Colonic mucosa (tissue), 4 donors: ENCODE data around the gene ATP10D. TPM values are rescaled to one million over a fixed set of nuclear protein-coding genes. Genes with fewer than 3 reads are reported as not detected.

Experiments
- DNase-seq: peaks from one replicate; pipeline ENCODE4 v3.0.0-alpha.2; 2020
- H3K27ac ChIP-seq: fragments of 200-600 bp; one replicate; pipeline ENCODE4 v1.8.0; 2021
- H3K27me3 ChIP-seq: fragments of 200-600 bp; one replicate; pipeline ENCODE4 v1.8.0; 2021
- H3K36me3 ChIP-seq: fragments of 200-600 bp; one replicate; pipeline ENCODE4 v1.8.0; 2021
- H3K4me1 ChIP-seq: fragments of 200-600 bp; one replicate; pipeline ENCODE4 v1.8.0; 2021; ENCODE audit warnings: mild to moderate bottlenecking
- H3K4me3 ChIP-seq: fragments of 200-600 bp; one replicate; pipeline ENCODE4 v1.8.0; 2021
- H3K9ac ChIP-seq, 2 donors: one replicate each; pipeline ENCODE4 v1.7.0; 2013; ENCODE audit warnings: control low read depth in 2 of 2, low read depth in 2 of 2, low read length in 2 of 2
- H3K9me3 ChIP-seq: fragments of 200-600 bp; one replicate; pipeline ENCODE4 v1.8.0; 2021
- intact Hi-C: fragments of 100-400 bp; cut with DNase I; formaldehyde crosslinking; loops from one replicate; pipeline ENCODE4 v1.14.1; 2022
- total RNA-seq, 2 donors: library from RNA; stranded (reverse); fragmentation: NEBNext Ultra II Directional in 1 of 2; extraction: Animal tissue kit (Norgen Biotek cat#: 25700) in 1 of 2; gene quantifications; one replicate each; pipeline ENCODE4 v1.2.1, GENCODE V29; 2021
- TF ChIP-seq, protein P1 (sequence below): fragments of 200-600 bp; IDR thresholded peaks from one replicate; pipeline ENCODE4 v1.8.0; 2022; ENCODE audit warnings: antibody characterized with exemption, mild to moderate bottlenecking
- donor health status: healthy.
- donor health status: DM: no; HTN: no; CAD: no.
- donor health status: DM: no; HTN: no; CAD: no.

The ATP10D gene
- total RNA-seq, 2 donors from 2014 or later: 8.6 to 11.3 TPM

DNA sequence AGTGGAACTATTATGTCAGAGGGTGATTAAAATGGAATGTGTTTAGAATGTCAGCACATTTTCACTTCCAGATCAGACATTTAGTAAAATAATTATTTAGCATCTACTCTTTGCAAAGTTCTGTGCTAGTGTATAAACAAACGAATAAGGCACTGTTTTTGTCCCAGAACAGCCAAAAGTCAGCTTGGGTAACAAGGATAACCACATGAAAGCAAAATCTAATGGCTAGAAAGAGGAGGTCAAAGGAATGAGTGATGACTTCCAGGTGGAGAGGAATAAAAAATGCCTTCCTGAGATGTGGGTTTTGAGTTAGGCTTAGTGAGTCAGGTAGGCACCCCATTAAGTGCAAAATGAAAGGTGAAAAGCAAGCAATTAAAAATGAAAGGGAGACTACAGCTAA, 112.6 kb downstream of the ATP10D start:
- H3K4me3 ChIP-seq: no peak overlapping the region
- intact Hi-C loops: no loop called here
- TF ChIP-seq, protein P1, sequence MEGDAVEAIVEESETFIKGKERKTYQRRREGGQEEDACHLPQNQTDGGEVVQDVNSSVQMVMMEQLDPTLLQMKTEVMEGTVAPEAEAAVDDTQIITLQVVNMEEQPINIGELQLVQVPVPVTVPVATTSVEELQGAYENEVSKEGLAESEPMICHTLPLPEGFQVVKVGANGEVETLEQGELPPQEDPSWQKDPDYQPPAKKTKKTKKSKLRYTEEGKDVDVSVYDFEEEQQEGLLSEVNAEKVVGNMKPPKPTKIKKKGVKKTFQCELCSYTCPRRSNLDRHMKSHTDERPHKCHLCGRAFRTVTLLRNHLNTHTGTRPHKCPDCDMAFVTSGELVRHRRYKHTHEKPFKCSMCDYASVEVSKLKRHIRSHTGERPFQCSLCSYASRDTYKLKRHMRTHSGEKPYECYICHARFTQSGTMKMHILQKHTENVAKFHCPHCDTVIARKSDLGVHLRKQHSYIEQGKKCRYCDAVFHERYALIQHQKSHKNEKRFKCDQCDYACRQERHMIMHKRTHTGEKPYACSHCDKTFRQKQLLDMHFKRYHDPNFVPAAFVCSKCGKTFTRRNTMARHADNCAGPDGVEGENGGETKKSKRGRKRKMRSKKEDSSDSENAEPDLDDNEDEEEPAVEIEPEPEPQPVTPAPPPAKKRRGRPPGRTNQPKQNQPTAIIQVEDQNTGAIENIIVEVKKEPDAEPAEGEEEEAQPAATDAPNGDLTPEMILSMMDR: no peak
- no peak overlapping the region for H3K9ac ChIP-seq
- no peak overlapping the region for H3K27ac ChIP-seq
- H3K4me1 ChIP-seq: no peaks in the 10 kb centered on the region
- H3K9me3 ChIP-seq: no peaks in the 10 kb centered on the region
- no peaks in the 10 kb centered on the region for H3K27me3 ChIP-seq
- H3K36me3 ChIP-seq: no peaks in the 10 kb centered on the region
- no peak for DNase-seq

DNA sequence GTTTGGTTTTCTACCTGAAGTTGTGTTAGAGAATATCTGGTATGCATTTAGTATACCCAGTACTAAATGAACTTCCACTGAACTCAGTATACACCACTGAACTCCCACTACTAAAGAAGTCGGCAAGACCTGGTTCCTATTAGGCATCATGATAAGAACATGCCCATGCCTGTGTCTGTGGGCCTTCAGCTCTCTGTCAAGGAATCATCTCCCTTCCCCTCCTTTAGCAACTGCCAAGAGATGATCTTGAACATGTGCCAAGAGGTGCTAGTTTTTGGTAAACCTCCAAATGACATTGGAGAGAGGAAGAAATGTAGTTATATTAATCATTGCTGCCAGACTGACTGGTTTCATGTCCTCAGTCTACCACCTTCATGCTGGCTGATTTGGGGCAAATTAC, 113.2 kb downstream of the ATP10D start:
- Histone ChIP-seq H3K9me3 (no peaks in the 10 kb centered on the region), H3K4me3 (no peak overlapping the region), H3K9ac (no peak overlapping the region), H3K27ac (no peak overlapping the region), H3K36me3 (no peaks in the 10 kb centered on the region), H3K4me1 (no peaks in the 10 kb centered on the region), H3K27me3 (no peaks in the 10 kb centered on the region)
- no peak for DNase-seq
- intact Hi-C loops: no loop called here
- TF ChIP-seq, protein P1: no peak

DNA sequence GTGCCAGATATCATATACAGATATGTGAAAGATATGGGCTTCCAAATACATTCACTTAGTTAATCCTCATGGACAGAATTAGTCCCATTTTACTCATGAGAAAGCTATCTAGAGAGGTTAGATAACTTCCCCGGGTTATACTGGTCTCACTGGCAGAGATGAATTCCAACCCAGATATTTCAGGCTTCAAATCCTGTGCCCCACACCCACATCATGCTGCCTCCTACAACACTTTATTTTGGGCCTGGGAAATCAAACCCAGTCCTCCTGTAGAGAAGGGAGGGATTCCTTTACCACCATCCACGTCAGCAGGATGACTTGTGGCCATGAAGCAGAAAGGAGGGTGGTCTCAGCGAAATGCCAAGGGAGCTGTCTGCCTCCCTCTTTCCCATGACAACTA, 113.8 kb downstream of the ATP10D start:
- H3K27ac ChIP-seq: no peak overlapping the region
- intact Hi-C loops: no loop called here
- H3K36me3 ChIP-seq: no peaks in the 10 kb centered on the region
- no peak overlapping the region for H3K9ac ChIP-seq
- H3K9me3 ChIP-seq: no peaks in the 10 kb centered on the region
- TF ChIP-seq, protein P1: no peak
- no peaks in the 10 kb centered on the region for H3K27me3 ChIP-seq
- H3K4me1 ChIP-seq: no peaks in the 10 kb centered on the region
- DNase-seq: no peak
- H3K4me3 ChIP-seq: no peak overlapping the region

DNA sequence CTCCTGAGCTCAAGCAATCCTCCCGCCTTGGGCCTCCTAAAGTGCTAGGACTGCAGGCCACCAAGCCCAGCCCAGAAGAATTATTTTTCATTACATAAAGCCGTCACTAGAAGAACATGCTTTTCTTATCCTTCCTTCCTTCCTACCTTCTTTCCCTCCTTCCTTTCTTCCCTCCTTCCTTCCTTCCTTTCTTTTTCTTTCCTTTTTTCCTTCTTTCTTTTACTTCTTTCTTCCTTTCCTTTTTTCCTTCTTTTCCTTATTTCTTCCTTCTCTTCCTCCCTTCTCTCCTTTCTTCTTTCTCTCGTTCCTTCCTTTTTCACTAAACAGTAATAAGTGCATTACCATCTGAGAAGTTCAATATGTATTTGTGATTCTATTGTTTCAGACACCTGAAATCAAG, 121.4 kb downstream of the ATP10D start:
- Histone ChIP-seq H3K36me3 (no peaks in the 10 kb centered on the region), H3K9ac (no peak overlapping the region), H3K27ac (no peak overlapping the region), H3K4me3 (no peak overlapping the region), H3K4me1 (no peaks in the 10 kb centered on the region), H3K27me3 (no peaks in the 10 kb centered on the region), H3K9me3 (no peaks in the 10 kb centered on the region)
- intact Hi-C loops: no loop called here
- no peak for DNase-seq
- TF ChIP-seq, protein P1: no peak

DNA sequence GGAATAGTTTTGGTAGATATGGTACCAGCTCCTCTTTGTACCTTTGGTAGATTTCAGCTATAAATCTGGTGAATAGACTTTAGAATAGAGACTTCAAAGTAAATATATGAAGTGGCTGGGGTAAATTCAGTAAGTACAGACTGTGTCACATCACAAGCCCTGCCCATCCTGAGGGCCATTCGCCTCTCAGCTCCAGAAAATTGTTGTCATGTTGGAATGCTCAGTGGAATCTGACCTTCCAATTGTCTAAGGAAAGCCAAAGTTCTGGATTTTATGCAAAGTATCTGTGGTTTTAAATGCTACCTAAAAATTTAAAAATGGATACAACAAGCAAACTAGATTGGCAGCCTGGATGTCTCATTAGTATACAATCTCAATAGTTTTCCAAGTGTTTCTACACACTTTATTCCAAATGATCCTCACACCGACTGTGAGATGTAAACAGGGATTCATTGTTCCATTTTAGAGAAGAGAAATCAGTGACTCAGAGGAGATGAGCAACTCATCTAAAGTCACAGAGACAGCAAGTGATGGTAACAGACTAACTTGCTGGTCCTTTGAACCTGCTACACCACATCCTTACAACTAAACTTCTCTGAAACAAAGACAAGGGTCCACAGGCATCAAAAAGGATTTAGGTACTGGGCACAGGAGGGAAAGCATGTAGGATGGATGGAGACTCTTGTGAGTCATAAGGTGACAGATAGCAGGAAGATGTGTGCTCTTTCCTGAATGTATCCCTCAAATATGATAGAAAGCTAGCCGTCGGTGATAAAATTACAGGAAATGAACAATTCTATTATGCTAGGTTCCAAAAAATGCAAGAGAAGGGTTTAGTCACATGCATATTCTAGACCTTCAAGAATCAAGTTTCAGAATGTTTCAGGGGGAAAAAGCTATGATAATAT, 127.3 kb downstream of the ATP10D start:
- intact Hi-C loops: no loop called here
- TF ChIP-seq, protein P1: no peak

More for the DNA sequence above, 127.3 kb downstream of the ATP10D start:
- Histone ChIP-seq H3K9ac (no peak overlapping the region), H3K9me3 (no peaks in the 10 kb centered on the region), H3K4me3 (no peak overlapping the region), H3K36me3 (no peaks in the 10 kb centered on the region), H3K27ac (no peak overlapping the region), H3K27me3 (no peaks in the 10 kb centered on the region), H3K4me1 (no peaks in the 10 kb centered on the region)
- no peak for DNase-seq
